GM18519 (cell line): ENCODE results near the gene AZU1.

Experiments
- ATAC-seq: cut with Tn5 transposase; IDR thresholded peaks from one replicate; pipeline ENCODE4 v1.9.1; 2021; ENCODE audit warnings: mild to moderate bottlenecking, moderate library complexity; ENCODE audit not compliant: unreplicated experiment, low FRiP score

Gene AZU1, protein sequence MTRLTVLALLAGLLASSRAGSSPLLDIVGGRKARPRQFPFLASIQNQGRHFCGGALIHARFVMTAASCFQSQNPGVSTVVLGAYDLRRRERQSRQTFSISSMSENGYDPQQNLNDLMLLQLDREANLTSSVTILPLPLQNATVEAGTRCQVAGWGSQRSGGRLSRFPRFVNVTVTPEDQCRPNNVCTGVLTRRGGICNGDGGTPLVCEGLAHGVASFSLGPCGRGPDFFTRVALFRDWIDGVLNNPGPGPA

GRCh38 chr19:827710-828321, at the start of gene AZU1:
TSS of gene AZU1 (plus strand) at chr19:827837. CDS start at chr19:827847, 10 bp downstream.
- ATAC-seq: no peak

GRCh38 chr19:778910-779653, 48.6 kb upstream of the AZU1 start:
- ATAC-seq: no peak

- ATAC-seq: no peak
Observed at GRCh38 chr19:780935-781334, 46.7 kb upstream of the AZU1 start.

- no peak for ATAC-seq
Observed at GRCh38 chr19:781800-782184, 45.8 kb upstream of the AZU1 start.

- no peak for ATAC-seq
Observed at GRCh38 chr19:782185-782877, 45.3 kb upstream of the AZU1 start.

DNA sequence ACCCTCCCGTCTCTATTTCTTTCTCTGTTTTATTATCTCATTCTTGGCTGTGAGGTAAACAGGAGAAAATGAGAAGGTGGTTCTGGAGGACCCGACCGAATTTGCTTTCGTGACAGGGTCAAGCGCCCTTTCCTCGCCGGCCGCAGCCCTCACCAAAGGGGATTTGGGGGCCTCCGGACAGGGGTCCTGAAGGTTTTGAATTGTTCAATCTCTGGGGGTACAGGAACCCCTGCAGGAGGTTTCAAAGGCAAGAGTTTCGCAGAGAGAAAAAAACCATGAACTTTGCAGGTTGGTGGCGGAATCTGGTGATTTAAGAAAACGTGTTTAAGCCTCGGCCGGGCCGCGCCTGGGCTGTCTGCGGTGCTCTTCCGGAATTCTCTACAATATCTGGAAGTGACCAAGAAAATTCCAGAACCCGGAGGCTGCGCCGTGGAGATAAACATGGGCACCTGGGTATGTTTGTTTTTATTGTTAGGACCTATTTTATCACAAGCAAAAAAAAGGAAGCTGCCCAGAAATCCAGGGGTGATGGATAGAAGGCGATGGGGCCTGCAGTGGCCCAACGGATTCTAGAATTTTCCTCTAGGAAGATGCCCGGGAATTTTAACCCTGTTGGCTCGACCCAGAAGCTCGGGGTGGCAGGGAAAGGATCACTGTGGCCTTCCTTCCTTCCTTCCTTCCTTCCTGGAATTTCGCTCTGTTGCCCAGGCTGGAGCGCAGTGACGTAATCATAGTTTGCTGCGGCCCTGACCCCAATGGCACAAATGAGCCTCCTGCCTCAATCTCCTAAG, 44.6 kb upstream of the AZU1 start:
- ATAC-seq: no peak

GRCh38 chr19:784541-784940, 43.1 kb upstream of the AZU1 start:
- ATAC-seq: no peak

GRCh38 chr19:787536-787935, 40.1 kb upstream of the AZU1 start:
- ATAC-seq: no peak

DNA sequence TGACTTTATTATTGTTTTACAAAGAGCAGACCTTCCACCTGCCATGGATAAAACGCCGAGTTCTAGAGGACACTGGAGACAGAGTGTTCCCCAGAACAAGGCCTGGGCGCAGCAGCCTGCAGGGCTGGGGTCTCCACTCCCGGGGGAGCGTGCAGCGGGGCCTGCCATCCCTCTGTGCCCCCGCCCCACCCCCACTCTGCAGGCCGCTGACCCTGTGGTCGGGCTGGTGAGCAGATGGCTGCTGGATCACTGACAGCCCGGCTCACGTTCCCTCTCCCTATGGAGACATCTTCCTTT, 39.0 kb upstream of the AZU1 start:
- ATAC-seq: no peak

- ATAC-seq: no peak
Observed at GRCh38 chr19:788983-789700, 38.5 kb upstream of the AZU1 start.

- ATAC-seq: no peak
Observed at GRCh38 chr19:789701-790060, 38.0 kb upstream of the AZU1 start.

DNA sequence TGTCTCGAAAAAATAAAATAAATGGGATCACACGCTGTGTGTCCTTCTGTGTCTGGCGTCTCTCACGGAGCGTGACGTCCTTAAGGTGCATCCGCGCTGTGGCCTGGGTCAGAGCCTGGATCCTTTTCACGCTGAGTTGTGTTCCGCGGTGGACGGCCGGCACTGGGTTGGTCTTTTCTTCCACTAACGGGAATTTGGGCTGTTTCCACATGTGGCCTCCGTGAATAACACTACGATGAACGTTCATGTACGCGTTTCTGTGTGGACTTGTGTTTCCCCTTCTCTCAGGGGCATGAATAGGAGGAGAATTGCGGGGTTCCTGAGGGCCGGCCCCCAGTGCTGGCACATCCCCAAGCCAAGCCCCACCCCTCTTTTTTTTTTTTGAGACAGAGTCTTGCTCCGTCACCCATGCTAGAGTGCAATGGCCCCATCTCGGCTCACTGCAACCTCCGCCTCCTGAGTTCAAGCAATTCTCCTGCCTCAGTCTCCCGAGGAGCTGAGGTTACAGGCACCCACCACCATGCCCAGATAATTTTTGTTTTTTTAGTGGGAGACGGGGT, 36.5 kb upstream of the AZU1 start:
- no peak for ATAC-seq

- no peak for ATAC-seq
Observed at GRCh38 chr19:791567-792305, 35.9 kb upstream of the AZU1 start.

- no peak for ATAC-seq
Observed at GRCh38 chr19:792306-792885, 35.2 kb upstream of the AZU1 start.

GRCh38 chr19:793806-794205, 33.8 kb upstream of the AZU1 start:
- no peak for ATAC-seq

GRCh38 chr19:795073-795611, 32.5 kb upstream of the AZU1 start:
- ATAC-seq: no peak

- no peak for ATAC-seq
Observed at GRCh38 chr19:795691-796581, 31.7 kb upstream of the AZU1 start.
